GM20431 (cell line): ENCODE results near the gene AFAP1.

Experiments used
- in situ Hi-C: fragments of 300-500 bp; cut with MseI, MboI; formaldehyde crosslinking; loops from one replicate; pipeline ENCODE4 v1.15.0; 2020; ENCODE audit warnings: low sequenced_read_pairs; ENCODE audit not compliant: unreplicated experiment

Gene AFAP1

GRCh38 chr4:7872264-7872771, 67.3 kb downstream of the AFAP1 start:
- in situ Hi-C loops: no loop called here

- in situ Hi-C loops: no loop called here
These were observed 68.3 kb downstream of the AFAP1 start for GRCh38 chr4:7871356-7871755.

- in situ Hi-C loops: no loop called here
These were observed 70.7 kb downstream of the AFAP1 start for GRCh38 chr4:7868892-7869471.

GRCh38 chr4:7868436-7868775, 71.3 kb downstream of the AFAP1 start:
- in situ Hi-C loops: no loop called here

GRCh38 chr4:7867701-7868435, 71.8 kb downstream of the AFAP1 start:
- in situ Hi-C loops: no loop called here

GRCh38 chr4:7867191-7867590, 72.5 kb downstream of the AFAP1 start:
- in situ Hi-C loops: no loop called here

GRCh38 chr4:7865533-7865932, 74.1 kb downstream of the AFAP1 start:
- in situ Hi-C loops: no loop called here

GRCh38 chr4:7864685-7865084, 75.0 kb downstream of the AFAP1 start:
- in situ Hi-C loops: no loop called here

- in situ Hi-C loops: no loop called here
These were observed 75.6 kb downstream of the AFAP1 start for GRCh38 chr4:7863911-7864681.

GRCh38 chr4:7862561-7863192, 77.0 kb downstream of the AFAP1 start:
- in situ Hi-C loops: no loop called here

GRCh38 chr4:7861440-7861881, 78.2 kb downstream of the AFAP1 start:
- in situ Hi-C loops: no loop called here

- in situ Hi-C loops: no loop called here
These were observed 79.0 kb downstream of the AFAP1 start for GRCh38 chr4:7860600-7861163.

- in situ Hi-C loops: no loop called here
These were observed 80.3 kb downstream of the AFAP1 start for GRCh38 chr4:7859326-7859725.

- in situ Hi-C loops: no loop called here
These were observed 81.2 kb downstream of the AFAP1 start for GRCh38 chr4:7858498-7858897.

- in situ Hi-C loops: no loop called here
These were observed 81.7 kb downstream of the AFAP1 start for GRCh38 chr4:7857993-7858392.

GRCh38 chr4:7857238-7857701, 82.4 kb downstream of the AFAP1 start:
- in situ Hi-C loops: no loop called here

GRCh38 chr4:7855731-7856130, 83.9 kb downstream of the AFAP1 start:
- in situ Hi-C loops: no loop called here

GRCh38 chr4:7854697-7855370, 84.8 kb downstream of the AFAP1 start:
- in situ Hi-C loops: no loop called here

- in situ Hi-C loops: no loop called here
These were observed 85.4 kb downstream of the AFAP1 start for GRCh38 chr4:7854216-7854615.

GRCh38 chr4:7853271-7853670, 86.4 kb downstream of the AFAP1 start:
- in situ Hi-C loops: no loop called here
